ENCODE results near the gene GCLC.

- TF ChIP-seq CTCF (IDR thresholded peaks at IDR 0.05) (no peak), EP300 (IDR thresholded peaks at IDR 0.05) (no peak), POLR2AphosphoS5 (IDR thresholded peaks at IDR 0.05) (no peak), POLR2A (IDR thresholded peaks at IDR 0.05) (no peak)
These were observed 97.0 kb downstream of the GCLC start for GRCh38 chr6:53447865-53448264.

Measured in upper lobe of left lung (tissue), 4 donors.